NCI-H526 (cell line): ENCODE data around the gene FNDC11.

Source experiments
- DNase-seq, 2 experiments: peaks; one replicate each; lab custom pipeline; 2025; lab: John Stamatoyannopoulos, UW

The FNDC11 gene

DNA sequence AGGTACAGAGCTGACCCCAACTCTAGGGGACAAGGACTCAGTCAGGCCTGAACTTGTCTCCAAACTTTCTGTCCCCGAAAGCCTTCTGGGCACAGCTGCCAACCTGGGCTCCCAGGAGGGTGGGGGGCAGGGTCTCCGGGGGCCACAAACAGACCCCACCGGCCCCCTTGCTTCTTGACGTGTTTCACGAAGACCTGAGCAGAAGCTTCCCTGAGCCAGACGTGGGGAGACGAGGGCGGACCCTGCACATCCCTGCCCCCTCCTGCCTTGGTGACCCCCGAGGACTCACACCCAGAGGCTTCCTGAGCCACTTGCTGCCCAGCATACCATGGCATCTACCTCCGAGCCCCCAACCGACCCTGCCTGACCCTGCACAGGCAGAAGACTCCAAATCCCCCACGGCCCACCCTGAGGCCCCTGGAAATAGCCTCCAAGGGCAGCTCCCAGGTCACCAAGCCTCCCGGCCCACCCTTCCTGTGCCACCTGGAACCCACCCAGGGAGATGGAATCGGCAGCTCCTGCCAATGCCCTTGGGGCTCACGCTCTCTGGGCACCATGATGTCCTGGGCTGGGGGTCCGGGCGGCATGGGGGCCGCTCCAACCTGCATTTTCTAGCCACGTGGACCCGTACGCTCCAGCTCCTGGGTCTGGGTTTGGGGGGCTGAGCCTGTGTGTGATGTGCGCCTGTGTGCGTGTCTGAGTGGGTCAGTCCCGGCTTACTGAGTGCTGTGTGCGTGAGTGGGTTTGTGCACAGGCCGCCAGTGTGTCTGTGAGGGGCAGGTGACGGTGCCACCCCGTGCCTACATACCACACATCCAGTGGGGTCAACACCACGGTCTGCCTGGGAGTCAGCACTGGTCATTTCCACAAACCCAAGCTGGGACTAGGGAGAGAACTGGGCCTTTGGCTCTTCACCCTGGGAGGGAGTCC, 14.3 kb upstream of the FNDC11 start:
- DNase-seq: no peak

DNA sequence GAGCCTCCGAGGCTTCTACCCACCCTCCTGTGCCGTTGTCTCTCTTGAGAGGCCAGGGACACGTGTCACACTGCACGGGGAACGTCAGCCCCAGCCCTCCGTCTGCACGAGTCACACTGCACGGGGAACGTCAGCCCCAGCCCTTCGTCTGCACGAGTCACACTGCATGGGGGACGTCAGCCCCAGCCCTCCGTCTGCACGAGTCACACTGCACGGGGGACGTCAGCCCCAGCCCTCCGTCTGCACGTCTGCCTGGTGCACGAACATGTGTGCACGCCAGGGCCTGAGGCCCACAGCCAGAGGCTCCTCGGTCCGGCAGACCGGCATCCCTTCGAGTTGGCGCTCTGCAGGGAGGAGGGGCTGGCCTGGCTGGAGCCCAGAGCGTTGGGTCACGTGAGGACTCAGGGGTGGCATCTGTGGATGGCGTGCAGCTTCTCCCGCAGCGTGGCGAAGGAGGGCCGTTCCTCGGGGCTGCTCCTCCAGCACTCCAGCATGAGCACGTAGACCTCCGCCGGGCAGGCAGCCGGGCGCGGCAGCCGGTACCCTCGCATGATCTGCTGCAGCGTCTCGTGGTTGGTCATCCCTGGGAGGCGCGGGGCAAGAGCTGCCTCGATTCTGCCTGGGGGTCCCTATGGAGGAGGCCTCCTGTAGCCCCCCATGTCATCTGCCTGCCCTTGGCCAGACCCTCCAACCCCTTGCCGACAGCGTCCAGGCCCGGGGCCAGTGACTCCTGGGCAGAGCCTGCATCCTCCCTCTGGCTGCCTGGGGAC, 13.4 kb upstream of the FNDC11 start:
- DNase-seq: no peak

DNA sequence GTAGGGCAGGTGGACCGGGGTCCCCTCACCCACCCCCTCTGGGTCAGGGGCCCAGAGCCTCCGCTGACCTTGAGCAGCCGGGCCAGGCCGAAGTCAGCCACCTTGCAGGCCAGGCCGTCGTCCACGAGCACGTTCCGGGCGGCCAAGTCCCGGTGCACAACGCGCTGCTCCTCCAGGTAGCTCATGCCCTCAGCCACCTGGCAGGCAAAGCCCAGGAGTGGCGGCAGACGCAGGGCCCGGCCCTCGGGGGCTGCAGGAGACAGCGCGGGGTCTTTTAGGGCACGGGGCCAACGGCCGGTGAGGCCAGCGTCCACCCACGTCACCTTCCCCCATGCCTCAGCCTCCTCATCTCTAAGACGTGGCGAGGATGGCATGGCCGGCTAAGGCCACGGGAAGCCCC, 12.6 kb upstream of the FNDC11 start:
- no peak for DNase-seq

DNA sequence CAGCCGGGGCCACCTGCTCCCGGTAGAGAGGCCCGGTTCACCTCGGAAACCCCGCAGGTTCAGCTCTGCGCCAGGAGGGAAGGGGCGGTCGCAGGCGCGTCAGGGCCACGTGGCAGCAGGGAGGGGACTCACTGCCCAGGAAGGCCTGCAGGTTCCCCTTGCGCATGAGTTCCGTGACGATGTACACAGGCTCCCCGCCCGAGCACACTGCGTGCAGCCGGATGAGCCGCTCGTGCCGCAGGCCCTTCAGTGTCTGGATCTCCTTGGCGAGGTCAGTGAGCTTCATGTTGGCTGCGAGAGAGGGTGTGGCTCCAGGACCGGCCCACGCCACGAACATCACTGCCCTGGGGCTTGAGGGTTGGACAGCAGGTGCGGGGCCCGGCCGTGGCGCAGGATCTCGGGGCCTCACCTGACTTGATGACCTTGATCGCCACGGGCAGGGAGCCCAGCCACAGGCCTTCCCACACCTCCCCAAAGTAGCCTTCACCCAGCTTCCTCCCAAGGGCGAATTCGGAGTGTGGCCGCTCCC, 11.9 kb upstream of the FNDC11 start:
- DNase-seq: peak in 1 of 2 experiments; percentile 49

DNA sequence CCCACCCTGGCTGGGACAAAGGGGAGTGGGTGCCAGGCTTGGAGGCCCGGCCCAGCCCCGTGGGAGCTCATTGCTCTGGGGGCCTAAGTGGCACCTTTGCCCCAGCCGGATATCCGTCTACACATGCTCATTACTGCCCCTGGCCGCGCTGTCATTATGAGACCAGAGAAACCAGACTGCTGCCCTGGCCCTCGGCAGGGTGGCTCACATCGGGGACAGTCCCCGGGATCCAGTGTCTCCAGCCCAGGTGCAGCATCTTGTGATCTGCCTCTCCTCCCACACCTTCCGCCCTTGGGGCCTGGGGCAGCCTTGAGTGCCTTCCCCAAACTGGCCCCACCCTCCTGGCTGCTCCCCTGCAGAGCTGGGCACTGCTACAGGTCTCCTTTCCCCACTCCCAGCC, 11.3 kb upstream of the FNDC11 start:
- DNase-seq: no peak

DNA sequence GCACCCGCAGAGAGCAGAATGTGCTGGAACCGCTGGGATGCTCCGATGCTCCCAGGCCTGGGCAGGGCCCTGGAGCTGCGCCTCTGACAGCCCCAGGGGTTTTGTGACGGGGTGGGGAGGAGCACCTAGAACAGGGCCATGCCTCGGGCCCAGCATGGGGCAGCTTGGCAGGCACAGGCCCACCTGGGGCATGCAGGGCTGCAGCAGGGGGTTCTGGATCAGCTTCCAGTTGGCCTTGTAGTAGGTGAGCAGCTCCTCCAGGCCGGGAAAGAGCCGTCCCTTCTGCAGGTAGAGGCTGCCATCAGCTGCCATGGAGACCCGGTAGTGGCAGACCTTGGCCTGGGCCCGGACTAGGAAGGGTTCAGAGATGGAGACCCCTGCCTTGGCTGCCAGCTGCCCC, 10.8 kb upstream of the FNDC11 start:
- no peak for DNase-seq

DNA sequence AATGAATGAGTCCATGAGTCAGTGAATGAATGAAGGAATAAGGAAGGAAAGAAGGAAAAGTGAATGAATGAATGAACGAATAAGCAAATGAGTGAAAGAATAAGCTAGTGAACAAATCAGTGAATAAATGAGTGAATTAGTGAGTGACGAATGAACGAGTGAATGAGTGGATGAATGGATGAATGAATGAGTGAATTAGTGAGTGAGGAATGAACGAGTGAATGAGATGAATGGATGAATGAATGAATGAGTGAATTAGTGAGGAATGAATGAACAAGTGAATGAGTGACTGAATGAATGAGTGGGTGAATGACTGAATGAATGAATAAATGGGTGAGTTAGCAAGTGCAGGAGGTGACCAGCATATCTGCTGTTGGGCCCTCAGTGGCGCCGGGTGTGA, 10.2 kb upstream of the FNDC11 start:
- no peak for DNase-seq

DNA sequence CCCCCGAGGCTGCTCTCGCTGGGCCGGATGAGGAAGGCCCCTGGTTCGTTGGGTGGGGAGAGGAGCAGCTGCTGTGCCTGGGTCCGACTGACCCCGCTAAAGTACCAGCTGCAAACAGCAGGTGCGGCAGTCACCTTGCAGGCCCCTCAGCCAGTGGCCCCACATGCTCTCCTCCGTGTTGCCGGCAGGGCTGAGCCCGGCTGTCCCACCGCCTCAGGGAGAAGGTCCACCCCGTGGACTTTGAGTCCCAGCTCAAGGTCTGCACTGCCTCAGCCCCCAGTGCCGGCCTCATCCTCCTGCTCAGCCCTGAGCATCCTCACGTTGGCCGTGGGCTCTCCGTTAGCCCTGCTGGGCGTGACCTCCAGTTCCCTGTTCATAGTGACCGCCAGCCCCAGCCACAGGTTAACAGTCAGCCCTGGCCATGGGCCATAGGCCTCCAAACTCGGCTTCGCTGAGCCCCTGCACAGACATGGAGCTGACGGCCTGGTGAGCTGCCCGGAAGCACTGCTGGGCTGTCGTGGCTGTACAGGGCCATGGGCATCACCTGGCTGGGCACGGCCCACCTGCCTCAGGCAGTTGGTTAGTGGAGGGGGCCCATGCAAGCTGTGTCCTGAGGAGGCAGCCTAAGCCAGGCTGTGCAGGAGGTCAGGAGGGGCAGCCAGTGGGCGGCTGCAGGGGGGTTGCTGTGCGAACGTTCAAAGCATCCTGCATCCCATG, 9.6 kb upstream of the FNDC11 start:
- DNase-seq: no peak

DNA sequence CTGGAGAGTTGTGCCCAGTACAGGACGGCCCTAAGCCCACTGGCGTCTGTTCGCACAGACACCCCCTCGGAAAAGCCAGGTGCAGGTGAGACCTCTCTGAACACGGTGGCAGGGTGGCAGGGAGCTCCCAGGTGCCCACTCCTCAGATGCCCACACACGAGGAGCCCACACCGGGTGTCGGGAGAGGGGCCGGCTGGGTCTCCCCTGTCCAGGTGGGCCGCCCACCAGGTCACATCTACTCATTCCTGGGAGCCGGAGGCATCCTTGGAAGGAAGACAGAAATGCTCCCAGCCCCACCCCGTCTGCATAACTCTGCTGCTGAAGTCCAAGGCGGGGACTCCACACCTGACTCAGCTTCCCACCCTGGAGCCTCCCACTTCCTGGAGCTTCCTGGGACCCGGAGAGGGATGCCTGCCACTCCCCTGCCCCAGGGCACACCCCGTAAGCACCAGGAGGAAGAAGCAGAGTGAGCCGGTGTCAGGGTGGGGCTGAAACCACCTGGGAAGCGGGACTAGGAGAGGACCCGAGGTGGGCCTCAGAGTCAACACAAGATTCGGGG, 8.9 kb upstream of the FNDC11 start:
- peak in 1 of 2 experiments; percentile 41 for DNase-seq

DNA sequence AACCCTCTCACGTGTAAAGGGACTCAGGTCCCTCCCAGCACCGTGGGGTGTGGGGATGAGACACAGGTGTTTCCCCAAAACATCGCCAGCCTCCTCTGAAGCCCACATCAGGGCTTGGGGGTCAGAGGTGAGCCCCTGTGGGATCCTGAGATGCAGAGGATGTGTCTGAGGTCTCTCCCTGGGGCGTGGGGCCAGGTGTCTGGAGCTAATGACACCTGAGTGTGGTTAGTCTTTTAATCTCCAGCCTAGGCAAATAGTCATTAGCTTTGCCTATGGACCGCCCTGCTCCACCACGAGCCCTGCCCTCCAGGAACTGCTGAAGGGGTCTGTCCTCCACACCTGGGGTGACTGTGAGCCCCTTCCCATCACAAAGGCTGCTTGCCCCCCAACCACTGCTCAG, 8.1 kb upstream of the FNDC11 start:
- DNase-seq: peak; percentile 51 to 76

DNA sequence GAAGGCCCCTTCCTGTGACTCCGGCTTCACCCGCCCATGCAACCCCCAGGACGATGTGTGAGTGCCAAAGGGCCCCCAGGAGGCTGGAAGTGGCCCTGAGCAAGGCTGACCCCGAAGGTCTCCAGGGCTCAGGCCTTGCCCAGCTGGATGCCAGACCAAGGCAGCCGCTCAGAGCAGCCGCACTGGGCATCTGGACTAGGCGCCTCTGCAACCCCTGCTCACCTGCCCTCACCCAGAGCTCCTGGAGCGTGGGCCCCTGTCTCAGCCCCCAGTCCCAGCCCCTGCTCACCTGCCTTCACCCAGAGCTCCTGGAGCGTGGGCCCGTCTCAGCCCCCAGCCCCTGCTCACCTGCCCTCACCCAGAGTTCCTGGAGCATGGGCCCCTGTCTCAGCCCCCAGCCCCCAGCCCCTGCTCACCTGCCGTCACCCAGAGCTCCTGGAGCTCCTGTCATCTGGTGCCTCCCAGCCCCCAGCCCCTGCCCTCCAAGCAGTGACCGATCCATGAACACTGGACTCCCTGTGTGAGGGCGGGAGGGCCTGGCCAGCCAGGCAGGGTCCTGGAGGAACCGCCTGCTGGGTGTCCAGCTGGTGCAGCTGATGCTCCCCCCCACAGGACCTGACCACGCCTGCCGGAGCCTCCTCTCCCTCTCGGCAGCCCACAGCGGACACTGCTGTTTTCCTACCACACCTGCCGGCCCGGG, 7.6 kb upstream of the FNDC11 start:
- no peak for DNase-seq

DNA sequence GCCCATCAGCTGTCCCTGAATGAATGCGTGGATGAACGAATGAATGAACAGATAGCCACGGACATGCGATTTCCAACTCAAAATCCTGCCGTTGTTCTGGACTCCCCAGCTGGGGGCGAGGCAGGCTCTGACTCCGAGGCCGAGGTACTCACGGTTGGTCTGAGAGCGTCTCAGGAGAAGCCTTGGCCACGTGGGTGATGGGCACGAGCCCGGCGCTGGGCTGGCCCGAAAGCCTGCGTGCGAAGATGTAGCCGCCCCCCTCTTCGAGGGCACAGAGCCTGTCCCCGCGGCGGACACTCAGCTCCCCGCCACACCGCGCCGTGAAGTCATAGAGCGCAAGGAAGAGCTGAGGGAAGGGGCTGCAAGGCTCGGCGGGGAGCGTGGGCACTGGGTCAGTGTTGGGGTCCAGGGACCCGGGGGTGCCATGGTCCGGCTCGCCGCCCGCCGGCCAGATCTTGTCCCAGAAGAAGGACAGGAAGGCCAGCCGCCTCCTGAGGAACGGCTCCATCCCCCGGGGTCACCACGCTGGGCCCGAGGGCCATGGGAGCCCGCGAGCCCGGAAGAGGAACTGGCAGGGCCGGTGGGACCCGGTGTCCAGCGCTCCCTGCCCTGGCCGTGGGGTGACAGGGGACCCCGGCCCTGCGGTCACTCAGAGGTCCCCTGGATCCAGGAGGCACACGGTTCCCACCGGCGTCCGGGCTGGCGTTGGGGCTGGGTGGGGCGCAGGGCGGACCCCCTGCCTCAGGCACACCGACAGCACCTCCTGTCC, 6.8 kb upstream of the FNDC11 start:
- DNase-seq: no peak

DNA sequence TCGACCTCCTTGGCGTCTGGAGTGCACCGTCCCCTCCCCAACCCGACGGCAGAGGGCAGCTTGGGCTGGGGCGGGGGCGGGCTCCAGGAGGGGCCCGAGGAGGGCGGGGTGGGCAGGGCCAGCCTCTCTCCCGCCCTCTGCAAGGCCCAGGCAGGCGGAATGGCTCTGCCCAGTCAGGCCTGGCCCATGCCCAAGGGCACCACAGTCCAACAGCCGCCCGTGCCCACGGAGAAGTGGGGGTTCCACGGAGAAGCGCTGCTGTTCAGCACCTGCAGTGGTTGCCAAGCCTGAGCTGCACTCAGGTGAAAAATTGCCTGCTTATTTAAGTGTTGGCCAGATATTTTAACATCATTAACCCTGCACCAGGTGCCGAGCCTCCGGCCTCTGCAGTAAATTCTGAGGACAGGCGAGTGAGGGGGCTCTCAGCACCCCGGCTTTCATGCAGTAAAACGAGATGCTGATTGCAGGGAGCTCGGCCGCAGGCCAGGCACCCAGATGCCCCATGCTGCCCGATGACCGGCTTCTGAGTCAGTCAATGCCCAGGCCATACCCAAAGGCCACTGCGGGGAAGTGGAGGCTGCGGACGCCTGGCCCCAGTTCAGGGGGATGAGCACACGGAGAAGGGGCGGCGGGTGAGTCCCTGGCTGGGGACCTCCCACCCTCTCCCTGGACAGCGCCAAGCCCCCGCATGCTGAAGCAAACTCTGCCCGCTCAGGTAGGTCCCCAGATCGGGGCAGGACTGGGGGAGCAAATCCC, 6.1 kb upstream of the FNDC11 start, which contains the start of gene SRMS:
TSS of gene SRMS (minus strand) at position 25 of the 756 bp plus-strand sequence. CDS start 286 bp downstream, outside the sequence.
- no peak for DNase-seq

DNA sequence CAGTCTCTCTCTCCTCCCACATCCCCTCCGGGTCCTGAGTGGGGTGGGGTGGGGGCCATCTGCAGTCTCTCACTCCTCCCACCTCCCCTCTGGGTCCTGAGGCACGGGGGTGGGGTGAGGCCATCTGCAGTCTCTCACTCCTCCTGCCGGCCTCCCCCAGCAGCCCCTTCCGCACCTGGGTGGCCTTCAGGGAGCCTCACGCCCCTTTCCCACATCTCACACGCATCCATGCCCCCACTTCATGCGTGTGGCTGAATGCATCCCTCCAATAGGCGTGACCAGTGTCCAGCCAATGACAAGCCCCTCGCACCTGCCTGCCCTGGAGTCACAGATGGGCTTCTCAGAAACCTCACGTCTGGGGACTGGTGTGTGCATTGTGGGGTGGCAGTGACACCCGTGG, 5.4 kb upstream of the FNDC11 start:
- no peak for DNase-seq

DNA sequence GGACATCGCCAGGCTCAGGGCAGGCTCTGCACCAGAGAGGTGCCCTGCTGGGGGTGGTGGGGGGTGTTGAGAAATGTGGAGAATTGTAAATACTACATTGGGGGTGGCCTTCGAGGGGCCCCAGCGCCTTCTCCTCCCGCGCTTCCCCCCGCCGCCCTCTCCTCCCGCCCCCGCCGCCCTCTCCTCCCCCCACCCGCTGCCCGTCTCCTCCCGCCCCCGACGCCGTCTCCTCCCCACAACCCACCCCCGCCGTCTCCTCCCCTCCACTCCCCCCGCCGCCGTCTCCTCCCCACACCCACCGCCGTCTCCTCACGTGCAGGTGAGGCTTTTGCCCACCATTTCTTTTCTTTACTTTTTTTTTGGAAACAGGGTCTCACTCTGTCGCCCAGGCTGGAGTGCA, 4.9 kb upstream of the FNDC11 start:
- DNase-seq: no peak

DNA sequence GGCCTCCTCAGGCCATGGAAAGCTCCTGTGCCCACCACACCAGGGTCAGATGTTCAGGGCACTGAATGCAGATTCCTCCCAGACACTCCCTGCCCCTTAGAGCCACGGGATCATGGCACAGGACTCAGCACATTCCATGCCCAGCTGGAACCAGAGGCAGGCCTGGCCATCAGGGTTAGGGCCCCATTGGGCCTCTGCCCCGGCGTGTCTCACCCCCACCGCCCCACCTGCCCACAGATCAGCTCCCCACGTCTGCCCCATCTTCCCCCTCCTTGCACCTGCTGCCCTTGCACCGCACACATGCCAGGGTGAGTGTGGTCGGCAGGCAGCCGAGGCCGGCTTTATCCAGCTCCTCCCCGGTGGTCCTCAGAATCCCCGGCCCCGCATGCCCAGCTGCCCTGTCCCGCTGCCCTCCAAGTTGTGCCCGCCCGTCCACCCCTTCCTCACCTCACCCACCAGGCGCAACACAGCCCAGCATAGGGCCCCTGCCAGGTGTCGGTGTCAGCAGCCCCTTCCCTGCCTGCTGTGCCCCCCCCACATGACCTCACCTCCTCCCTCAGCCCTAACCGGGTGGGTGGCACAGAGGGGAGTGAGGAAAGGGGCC, 4.2 kb upstream of the FNDC11 start:
- DNase-seq: no peak

DNA sequence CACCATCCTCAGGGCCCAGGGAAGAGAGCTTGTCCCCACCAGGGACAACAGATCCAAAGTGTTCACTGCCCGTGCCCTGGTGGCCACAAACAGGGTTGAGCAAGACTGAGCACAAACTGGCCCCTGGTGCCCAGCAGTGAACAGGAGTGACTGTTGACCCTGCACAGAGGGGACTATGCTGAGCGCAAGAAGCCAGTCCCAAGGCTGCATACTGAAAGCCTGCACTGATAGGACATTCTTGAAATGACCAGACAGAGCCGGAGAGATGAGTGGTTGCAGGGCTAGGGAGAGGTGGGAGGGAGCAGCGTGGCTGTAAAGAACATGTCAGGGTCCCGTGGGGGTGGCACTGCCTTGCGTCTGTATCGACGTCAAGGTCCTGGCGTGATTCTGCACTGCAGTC, 2.9 kb upstream of the FNDC11 start:
- no peak for DNase-seq

DNA sequence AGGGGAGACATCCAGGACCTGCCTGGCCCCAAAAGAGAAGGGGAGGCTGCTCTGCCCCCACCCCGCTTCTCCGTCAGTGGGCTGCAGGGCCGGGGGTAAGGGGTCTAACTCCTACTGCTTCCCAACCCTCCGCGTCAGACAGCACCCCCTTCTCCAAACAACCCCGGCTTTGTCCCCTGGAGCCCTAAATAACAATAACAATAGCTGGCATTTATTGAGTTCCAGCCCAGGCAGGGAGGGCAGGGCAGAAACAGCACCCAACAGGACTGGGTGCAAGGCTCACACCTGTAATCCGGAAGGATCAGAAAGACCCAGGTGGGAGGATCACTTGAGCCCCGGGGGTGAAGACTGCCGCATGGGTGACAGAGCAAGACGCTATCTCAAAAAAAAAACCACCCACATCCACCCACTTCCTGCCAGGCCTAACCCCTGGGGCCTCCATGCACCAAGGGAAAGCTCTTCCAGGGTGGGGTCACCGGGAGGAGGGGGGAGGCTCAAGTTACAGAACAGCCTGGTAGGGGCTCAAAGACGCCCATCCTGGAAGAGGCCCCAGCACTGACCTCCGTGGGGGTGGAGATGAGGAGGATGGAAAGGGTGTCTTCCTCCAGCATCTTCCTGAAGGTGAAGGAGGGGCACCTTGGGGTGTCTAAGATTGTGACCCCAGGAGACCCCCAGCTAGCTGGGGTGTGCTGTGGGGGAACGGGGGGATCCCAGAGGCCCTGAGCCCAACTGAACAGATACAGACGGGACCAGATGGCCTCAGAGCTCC, 1.3 kb upstream of the FNDC11 start:
- DNase-seq: no peak
